Inflammatory macrophage (primary cell): ENCODE data around the gene NME3.

ENCODE experiments used
- DNase-seq, 2 donors: peaks; one replicate each; pipeline ENCODE4 v3.0.0-alpha.2; 2020 to 2022

Gene NME3

GRCh38 chr16:1779741-1780676 lies 8.7 kb upstream of the NME3 start:
- no peak for DNase-seq

GRCh38 chr16:1779234-1779701 lies 7.9 kb upstream of the NME3 start:
- DNase-seq: no peak

GRCh38 chr16:1778200-1779179 lies 7.1 kb upstream of the NME3 start:
- DNase-seq: no peak

DNA sequence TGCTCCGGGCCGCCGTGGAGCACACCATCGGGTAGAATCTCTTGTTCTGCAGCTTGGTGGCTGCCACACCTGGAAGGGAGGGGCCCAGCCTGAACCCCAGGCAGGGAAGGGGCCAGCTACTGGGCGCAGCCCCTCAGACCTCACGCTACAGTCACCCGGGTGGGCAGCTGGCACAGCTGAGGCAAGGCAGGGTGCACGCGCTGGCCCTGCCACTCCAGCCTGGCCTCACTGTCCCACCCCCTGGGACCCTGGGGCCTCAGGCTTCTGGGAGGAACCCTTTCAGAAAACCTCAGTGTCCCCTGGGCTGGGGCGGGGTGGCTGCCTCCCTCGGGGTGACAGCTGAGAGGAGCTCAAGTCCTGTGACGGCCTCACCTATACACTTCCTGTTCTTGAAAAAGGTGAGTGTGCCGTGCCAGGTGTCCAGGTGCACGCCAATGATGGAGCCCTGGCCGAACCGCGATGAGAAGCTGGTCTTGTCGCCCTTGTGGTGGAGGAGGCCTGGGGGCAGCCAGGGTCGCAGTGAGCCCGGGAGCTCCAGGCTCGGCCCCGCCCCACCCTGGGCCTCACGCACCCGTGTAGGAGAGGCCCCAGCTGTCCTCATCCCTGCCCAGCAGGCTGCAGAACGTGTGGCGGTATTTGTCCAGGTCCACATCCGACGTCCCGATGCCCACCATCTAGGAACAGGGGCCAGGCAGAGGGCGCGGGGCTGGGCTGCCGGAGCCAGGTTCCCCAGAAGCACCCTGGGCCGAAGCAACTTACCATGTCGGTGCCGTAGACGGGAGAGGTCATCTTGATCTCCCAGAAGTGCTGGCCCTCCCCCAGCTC lies 6.2 kb upstream of the NME3 start:
- DNase-seq: no peak

- DNase-seq: no peak
Observed at GRCh38 chr16:1776991-1777374, 5.6 kb upstream of the NME3 start.

DNA sequence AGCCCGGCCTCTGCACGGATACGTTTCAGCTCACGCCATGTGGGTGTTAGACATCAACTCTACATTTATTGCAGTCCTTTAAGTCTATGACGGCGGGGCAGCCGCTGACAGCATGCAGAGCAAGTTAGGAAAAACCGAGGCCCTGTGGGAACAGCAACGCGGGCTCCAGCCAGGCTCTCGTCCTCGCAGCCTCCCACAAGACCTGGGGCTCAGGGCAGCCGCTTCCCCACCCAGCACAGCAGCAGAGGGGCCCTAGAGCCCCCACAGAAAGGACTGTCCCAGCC lies 5.3 kb upstream of the NME3 start:
- no peak for DNase-seq

DNA sequence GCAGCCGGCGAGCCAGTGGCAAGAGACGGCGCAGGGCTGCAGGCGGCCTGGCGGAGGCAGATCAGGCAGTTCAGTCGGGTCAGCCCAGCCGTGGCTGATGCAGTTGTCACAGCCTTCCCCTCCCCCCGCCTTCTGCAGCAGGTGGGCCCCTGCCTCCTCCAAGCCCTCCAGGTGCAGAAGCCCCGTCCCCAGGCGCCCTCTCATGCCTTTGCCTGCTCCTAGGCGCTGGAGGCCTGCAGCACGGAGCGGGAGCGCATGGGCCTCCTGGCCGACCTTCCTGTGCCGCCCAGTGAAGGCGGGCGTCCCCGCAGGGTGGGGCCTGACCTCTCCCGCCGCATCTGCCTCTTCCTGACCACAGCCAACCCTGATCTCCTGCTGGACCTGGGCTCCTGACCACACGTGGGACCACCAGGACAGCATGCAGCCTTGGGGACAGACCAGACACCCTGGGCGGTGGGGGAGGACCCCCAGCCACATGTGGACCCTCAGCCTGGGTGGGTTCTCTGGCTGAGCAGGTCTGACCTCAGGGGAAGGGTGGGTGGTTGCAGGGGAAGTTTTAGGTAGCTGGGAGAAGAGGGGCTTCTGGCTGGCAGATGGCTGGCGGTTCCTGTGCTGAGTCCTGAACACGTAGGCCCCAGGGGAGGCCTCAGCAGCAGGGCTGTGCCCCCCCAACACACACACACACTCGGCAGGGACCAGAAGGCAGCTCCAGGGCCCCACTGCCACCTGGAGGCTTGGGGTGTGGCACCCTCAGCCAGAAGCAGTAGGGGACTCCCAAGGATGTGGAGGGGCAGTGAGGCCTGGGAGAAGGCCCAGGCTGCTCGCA lies 4.7 kb upstream of the NME3 start:
- no peak for DNase-seq

DNA sequence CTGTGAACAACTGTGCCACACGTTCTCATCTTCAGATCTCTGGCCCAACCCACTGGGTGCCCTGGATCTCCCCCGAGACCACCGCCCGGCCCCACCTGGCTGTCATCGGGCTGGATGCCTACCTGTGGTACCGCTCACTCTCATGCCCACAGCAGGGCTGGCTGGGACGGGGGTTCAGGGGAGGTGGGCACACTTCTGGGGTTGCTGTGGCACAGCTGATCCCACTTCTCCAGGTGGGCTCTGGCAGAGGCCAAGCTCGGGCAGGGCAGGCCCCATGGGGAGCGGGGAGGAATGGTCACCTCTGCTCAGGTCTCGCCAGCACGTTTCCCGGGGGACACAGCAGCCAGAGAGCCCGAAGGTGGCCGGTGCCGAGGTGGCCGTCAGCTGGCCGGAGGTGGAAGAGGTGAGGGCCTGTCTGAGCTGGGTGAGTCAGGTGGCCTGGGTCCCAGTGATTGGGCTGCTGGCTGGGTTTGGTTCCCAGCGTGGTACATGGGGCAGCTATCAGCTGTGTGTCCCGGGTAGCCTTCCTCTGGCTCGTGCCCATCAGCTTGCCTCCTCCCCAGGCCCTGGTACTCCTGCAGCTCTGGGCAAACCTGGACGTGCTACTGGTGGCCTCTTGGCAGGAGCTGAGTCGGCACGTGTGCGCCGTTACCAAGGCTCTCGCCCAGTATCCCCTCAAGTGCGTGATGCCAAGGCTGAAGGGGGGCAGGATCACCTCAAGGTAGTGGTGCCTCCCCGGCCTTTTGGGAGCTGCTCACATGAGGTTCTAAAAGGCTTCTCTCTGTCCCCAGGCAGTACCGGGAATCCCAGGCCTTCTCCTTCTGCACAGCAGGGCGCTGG lies 3.9 kb upstream of the NME3 start:
- no peak for DNase-seq

DNA sequence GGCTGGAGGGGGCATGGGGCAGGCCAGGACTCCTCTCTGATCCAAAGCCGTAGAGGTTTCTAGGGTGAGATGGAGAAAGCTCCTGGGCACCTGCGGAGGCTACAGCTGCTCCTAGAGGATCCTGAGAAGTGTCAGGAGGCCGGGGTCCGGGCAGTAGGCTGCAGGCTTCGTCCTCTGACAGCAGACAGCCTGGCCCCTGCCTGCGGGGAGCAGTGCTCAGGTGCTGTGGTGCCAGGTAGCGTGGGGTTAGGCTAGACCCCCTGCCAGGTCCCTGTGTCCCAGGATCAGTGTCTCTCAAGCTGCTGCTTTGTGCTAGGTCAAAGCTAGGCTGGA lies 3.1 kb upstream of the NME3 start:
- no peak for DNase-seq

- DNase-seq: peak; percentile 35 to 53
Observed at GRCh38 chr16:1773703-1774447, 2.5 kb upstream of the NME3 start.

- DNase-seq: peak; percentile 80 to 89
Observed at GRCh38 chr16:1772908-1773702, 1.8 kb upstream of the NME3 start, which contains the start of gene MRPS34. Gene MRPS34, minus strand, starts transcription at chr16:1773134. Its CDS starts 15 bp downstream, at chr16:1773119.

DNA sequence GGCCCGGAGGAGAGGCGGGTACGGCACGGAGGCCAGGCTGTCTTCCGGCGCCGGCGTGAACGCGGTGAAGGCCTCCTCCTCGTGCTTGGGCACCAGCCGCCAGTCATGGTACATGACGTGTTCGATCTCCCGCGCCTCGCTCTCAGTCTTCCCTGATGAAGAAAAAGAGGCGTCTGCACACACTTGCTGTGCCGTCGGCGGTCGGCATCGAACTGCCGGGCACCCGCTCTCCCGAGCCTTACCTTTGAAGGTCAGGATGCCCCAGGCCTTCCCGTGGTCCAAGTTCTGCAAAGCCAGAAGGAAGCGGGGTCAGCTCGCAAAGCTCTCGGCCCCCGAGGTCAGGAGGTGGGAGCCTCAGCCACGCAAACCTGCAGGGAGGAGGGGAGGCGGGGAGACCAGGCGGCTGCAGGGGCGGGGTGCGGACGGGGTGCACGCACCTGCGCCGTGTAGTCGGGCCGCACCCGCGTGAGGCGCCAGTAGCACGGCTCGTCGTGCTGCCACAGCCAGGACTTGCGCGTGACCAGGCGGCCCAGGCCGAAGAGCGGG lies 1.1 kb upstream of the NME3 start, which contains the start of gene EME2:
Gene EME2 (plus strand): TSS at position 449 of the 546 bp plus-strand sequence. CDS start 418 bp downstream, outside the sequence.
- DNase-seq: peak; percentile 7 to 32

GRCh38 chr16:1771864-1772361 lies 570 bp upstream of the NME3 start:
- no peak for DNase-seq

GRCh38 chr16:1770328-1771187 lies 785 bp downstream of the NME3 start:
- peak in 1 of 2 donors; percentile 10 for DNase-seq

- DNase-seq: no peak
Observed at GRCh38 chr16:1769402-1770300, 1.7 kb downstream of the NME3 start.

GRCh38 chr16:1768767-1769401 lies 2.5 kb downstream of the NME3 start:
- DNase-seq: no peak
